Measurements from ENCODE around the gene RAB6B.

The RAB6B gene

GRCh38 chr3:133834621-133835417 is 60.9 kb downstream of the RAB6B start:
- DNase-seq, result no peak

- no peak for DNase-seq
Observed at GRCh38 chr3:133833880-133834620, 61.6 kb downstream of the RAB6B start.

GRCh38 chr3:133833267-133833666 is 62.4 kb downstream of the RAB6B start:
- DNase-seq, result no peak

- DNase-seq, result no peak
Observed at GRCh38 chr3:133832802-133833144, 62.9 kb downstream of the RAB6B start.

GRCh38 chr3:133831966-133832801 is 63.5 kb downstream of the RAB6B start:
- DNase-seq, result no peak

GRCh38 chr3:133830071-133830470 is 65.6 kb downstream of the RAB6B start:
- no peak for DNase-seq

GRCh38 chr3:133829310-133829707 is 66.4 kb downstream of the RAB6B start:
- no peak for DNase-seq

GRCh38 chr3:133828576-133829309 is 66.9 kb downstream of the RAB6B start:
- DNase-seq, result no peak

- DNase-seq, result no peak
Observed at GRCh38 chr3:133827684-133828083, 68.0 kb downstream of the RAB6B start.

GRCh38 chr3:133827136-133827535 is 68.5 kb downstream of the RAB6B start:
- no peak for DNase-seq

GRCh38 chr3:133825969-133826727 is 69.5 kb downstream of the RAB6B start:
- DNase-seq, result no peak

GRCh38 chr3:133824961-133825485 is 70.7 kb downstream of the RAB6B start:
- no peak for DNase-seq

GRCh38 chr3:133821767-133822638 is 73.7 kb downstream of the RAB6B start:
- DNase-seq, result no peak

GRCh38 chr3:133820889-133821675 is 74.6 kb downstream of the RAB6B start:
- no peak for DNase-seq

- DNase-seq, result no peak
Observed at GRCh38 chr3:133820129-133820528, 75.6 kb downstream of the RAB6B start.

GRCh38 chr3:133815386-133815785 is 80.3 kb downstream of the RAB6B start:
- DNase-seq, result no peak

GRCh38 chr3:133812872-133813271 is 82.8 kb downstream of the RAB6B start:
- DNase-seq, result no peak

- DNase-seq, result peak; percentile 83 to 91
Observed at GRCh38 chr3:133805702-133806475, 89.8 kb downstream of the RAB6B start, which contains the start of gene SRPRB. TSS of gene SRPRB (plus strand) at chr3:133805815. CDS start at chr3:133805849, 34 bp downstream.

GRCh38 chr3:133805384-133805701 is 90.3 kb downstream of the RAB6B start:
- DNase-seq, result no peak
